ENCODE results near the gene C22orf39.

C22orf39 gene

DNA sequence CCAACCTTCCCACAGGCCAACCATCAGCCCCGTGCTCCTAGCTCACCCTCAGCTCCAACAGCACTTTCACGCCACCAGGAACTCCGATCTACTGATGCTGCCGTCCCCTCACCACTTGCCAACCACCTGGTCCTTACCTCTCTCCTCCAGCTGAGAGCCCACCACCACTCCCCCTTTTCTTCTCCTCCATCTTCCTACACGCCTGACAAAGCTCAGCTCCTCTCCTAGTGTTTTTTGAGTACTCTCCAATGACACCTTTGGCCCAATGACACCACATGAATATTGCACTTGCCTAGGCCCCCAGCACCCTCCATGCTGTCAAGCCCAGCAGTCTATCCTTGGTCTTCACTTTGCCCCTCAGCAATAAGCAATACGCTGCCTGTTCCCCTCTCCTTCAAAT lies 46.6 kb downstream of the C22orf39 start:
- no peak for DNase-seq (ENCODE audit: low read depth in 2 of 2)

DNA sequence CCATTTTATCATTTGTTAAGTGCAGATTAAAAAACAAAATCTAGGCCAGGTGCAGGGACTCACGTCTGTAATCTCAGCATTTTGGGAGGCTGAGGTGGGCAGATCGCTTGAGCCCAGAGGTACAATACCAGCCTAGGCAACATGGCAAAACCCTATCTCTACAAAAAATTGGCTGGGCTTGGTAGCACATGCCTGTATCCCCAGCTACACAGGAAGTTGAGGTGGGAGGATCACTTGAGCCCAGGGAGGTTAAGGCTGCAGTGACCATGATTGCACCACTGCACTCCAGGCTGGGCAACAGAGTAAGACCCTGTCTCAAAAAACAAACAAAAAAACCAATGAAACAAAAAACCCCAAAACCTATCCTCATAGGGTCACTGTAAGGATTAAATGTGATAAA lies 48.9 kb downstream of the C22orf39 start:
- DNase-seq (ENCODE audit: low read depth in 2 of 2) = no peak

DNA sequence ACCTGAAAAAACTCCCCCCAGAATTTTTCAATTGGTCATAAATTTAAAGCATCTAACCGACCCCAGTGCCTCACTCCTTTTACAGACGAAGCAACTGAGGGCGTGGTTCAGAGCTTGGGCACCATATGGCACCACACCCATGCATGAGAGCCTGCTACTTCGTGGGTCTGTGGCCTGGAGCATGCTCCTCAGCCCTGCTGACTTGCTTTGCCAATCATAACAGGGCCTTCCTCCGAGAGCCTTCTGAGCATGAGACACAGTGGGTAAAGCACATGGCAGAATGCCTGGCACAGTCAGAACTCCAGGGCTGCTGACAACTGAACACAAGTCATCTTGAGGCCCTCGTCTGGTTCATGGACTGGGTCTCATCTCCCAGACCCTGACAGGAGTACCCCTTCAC lies 49.3 kb downstream of the C22orf39 start:
- no peak for DNase-seq (ENCODE audit: low read depth in 2 of 2)

DNA sequence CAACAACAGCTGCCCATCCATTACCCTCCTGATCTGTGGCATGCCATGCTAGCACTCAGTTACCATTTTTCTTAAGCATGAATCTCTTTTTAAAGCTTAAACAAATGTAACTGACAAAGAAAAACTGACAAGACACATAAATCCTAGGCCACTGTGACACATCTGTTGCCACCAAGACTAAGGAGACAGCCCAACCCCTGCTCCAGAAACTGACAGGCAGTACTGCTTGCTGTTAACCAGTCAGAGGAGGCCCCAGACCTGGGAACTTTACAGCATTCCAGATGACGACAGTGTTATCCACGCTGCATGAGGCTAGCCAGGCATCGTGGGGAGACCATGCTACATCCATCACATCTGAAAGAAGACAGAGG lies 49.8 kb downstream of the C22orf39 start:
- DNase-seq (ENCODE audit: low read depth in 2 of 2) = no peak

DNA sequence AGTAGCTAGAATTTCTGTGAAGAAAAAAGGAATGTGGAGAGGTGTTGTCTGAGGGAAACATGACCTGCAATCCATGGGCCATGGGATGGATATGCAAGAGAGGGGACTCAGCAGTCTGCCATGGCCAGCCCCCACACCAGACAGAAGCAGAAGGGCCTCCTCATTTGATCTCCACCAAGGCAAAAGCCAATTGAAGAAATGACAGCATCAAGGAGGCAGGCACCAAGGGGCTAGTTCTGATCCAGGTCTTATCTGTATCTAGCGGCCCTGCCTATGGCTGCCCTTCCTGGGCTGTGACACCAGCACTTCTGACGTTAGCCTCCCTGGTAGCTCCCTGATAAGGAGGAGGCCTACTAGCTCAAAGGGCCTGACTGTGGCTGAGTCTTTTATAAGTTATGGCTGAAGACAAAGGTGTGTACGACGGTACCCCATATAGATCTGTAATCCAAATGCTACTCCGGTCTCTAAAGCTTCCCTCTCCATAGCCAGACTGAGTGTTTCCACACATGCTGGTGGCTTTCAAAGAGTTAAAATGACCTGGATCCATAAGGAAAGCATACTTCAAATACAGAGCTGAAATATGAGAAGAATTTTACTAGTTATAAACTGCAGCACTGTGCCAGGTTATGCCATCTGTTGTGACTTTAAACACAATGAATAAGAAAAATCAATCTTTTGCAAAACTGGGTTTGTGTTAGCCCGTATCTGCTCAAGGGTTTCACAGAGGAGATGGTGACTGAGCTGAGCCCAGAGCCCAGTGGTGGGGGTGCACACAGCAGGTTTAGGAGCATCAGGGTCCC lies 50.4 kb downstream of the C22orf39 start:
- no peak for DNase-seq (ENCODE audit: low read depth in 2 of 2)

DNA sequence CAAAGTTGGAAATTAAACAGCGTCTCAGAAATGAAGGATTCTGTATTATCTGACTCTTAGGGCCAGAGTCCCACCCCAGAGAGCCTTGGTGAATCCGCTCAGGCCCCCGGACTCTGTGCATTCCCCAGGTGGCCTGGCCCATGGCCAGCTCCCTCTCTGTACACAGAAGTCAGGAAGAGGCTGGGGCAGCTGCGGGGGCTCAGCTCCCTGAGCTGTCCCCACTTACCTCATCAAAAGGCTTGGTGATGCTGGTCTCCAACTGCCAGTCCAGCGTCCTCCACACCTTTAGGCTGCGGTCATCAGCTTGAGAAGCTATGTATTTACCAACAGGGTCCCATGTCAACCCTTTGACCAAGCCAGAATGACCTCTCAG lies 51.0 kb downstream of the C22orf39 start:
- DNase-seq (ENCODE audit: low read depth in 2 of 2) = no peak

DNA sequence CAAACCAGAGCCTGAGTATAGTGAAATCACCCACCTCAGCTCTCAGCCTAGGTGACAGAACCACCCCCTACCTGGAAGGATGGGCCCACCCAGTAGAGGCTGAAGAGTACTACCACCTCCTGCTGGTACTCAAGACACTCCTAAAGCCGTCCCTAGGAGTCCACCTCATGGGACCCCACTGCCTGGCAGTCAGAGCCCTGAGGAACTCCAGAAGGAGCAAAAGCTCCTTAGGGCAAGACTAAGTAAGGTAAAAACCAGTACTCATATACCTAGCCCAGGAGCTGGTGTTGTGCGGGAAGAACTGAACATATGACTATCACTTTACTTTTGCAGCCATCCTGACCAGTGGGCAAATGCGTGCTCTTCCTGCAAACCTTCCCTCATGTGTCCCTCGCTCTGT lies 52.2 kb downstream of the C22orf39 start:
- DNase-seq (ENCODE audit: low read depth in 2 of 2) = no peak

DNA sequence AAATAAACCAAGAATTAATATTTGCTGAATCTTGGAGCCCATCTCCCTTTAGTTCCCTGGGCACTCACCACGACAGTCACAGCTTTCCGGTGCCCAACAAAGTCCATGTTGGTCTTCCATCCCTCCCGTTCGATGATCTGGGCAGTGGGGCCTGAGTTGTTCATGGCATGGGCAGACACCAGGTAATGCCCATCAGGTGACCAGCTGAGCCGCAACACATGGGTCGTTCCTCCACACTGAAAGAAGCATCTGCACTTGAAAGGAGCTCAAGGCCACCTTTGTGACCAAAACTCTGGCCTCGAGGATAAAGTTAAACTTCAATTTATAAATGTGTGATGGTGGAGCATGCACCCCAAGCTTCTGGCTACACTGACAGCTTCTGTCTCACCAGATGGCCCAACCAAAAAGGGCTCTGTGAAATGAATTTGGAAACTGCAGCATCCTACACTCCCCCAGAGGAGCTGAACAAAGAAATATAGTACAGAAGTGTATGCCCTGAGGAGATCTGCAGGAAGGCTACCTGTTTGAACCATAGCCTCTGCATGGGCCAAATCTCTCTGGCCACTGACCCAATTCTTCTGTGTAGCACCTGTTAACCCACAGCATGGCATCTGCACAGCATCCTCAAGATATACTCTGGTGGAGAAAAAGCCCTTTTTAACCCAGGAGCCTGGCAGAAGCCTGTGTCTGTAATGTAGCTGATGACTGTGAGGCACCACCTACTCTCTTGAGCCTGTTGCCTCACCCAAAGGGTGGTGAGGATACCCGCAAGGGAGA lies 53.0 kb downstream of the C22orf39 start:
- no peak for DNase-seq (ENCODE audit: low read depth in 2 of 2)

DNA sequence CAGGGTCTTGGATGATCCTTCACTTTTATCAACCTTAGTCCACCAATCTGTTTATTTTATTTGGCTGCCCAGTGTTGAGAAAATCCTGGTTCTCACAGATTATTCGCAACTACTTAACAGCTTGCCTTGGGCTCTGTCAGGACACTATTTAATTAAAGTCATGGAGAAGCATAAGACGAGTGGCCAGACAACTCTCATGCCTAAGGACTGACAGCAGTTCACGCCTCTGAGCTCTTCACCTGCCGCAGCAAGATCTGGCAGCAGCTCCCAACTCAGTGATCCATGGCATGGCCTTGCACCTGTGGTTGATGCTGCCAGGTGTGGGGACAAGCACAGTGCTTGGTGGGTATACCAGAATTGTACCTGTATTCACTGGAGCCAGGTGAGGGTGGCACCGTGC lies 53.8 kb downstream of the C22orf39 start:
- no peak for DNase-seq (ENCODE audit: low read depth in 2 of 2)
